ENCODE results near the gene NECTIN1.
A peak's percentile ranks its signal among the peaks of the same experiment; 100 is the strongest.

Gene NECTIN1

GRCh38 chr11:119754656-119755355 is 25.8 kb upstream of the NECTIN1 start:
- DNase-seq, result no peak

GRCh38 chr11:119754199-119754598 is 25.2 kb upstream of the NECTIN1 start:
- DNase-seq, result no peak

GRCh38 chr11:119752946-119753345 is 23.9 kb upstream of the NECTIN1 start:
- peak; percentile 48 for DNase-seq

GRCh38 chr11:119752345-119752871 is 23.4 kb upstream of the NECTIN1 start:
- no peak for DNase-seq

GRCh38 chr11:119750056-119750455 is 21.1 kb upstream of the NECTIN1 start:
- no peak for DNase-seq

- no peak for DNase-seq
Measured at GRCh38 chr11:119749006-119749565, 20.1 kb upstream of the NECTIN1 start.

- no peak for DNase-seq
Measured at GRCh38 chr11:119747868-119748660, 19.1 kb upstream of the NECTIN1 start.

- DNase-seq, result no peak
Measured at GRCh38 chr11:119745776-119746535, 17.0 kb upstream of the NECTIN1 start.

GRCh38 chr11:119745112-119745511 is 16.1 kb upstream of the NECTIN1 start:
- DNase-seq, result no peak

- no peak for DNase-seq
Measured at GRCh38 chr11:119744577-119744976, 15.6 kb upstream of the NECTIN1 start.

- no peak for DNase-seq
Measured at GRCh38 chr11:119743006-119743405, 14.0 kb upstream of the NECTIN1 start.

GRCh38 chr11:119742263-119742861 is 13.4 kb upstream of the NECTIN1 start:
- peak; percentile 90 for DNase-seq

- peak; percentile 80 for DNase-seq
Measured at GRCh38 chr11:119741369-119742262, 12.6 kb upstream of the NECTIN1 start.

- no peak for DNase-seq
Measured at GRCh38 chr11:119739975-119740374, 11.0 kb upstream of the NECTIN1 start.

- DNase-seq, result no peak
Measured at GRCh38 chr11:119739021-119739703, 10.2 kb upstream of the NECTIN1 start.

GRCh38 chr11:119738059-119738439 is 9.0 kb upstream of the NECTIN1 start:
- no peak for DNase-seq

- DNase-seq, result no peak
Measured at GRCh38 chr11:119737366-119738058, 8.5 kb upstream of the NECTIN1 start.

GRCh38 chr11:119734788-119735187 is 5.8 kb upstream of the NECTIN1 start:
- no peak for DNase-seq

- DNase-seq, result no peak
Measured at GRCh38 chr11:119730789-119731386, 1.9 kb upstream of the NECTIN1 start.
